A673 (cell line): ENCODE measurements around the gene AKT3. TPM values are rescaled to one million over a fixed set of nuclear protein-coding genes. Genes with fewer than 3 reads are reported as not detected.

Experiments used
- BruUV-seq: library from RNA; stranded (reverse); fragments of 400-500 nt; replicated peaks from 2 replicates; lab custom pipeline; 2021; lab: Mats Ljungman, UMichigan
- CTCF ChIA-PET: fragments of 300-600 bp; sonication (Branson Sonifier 250); formaldehyde crosslinking; loops from one replicate; lab custom pipeline; 2022; ENCODE audit warnings: antibody characterized with exemption; lab: Charles Lee
- POLR2A ChIA-PET: fragments of 300-600 bp; sonication (Branson Sonifier 250); formaldehyde crosslinking; loops from one replicate; lab custom pipeline; 2022; ENCODE audit warnings: antibody characterized with exemption; ENCODE audit not compliant: low non-redundant PET; lab: Charles Lee
- DNase-seq: peaks from one replicate; pipeline ENCODE4 v3.0.0-alpha.2; 2015; ENCODE audit warnings: low spot score
- H3K27ac ChIP-seq: fragments of 200-600 bp; sonication (generic); 2 replicates; pipeline ENCODE4 v1.5.1; 2016; ENCODE audit warnings: mixed run types, low read depth, mild to moderate bottlenecking, mixed read lengths, antibody characterized with exemption, low read length; ENCODE audit not compliant: poor library complexity, severe bottlenecking
- H3K27me3 ChIP-seq: fragments of 200-600 bp; sonication (generic); replicated peaks from 2 replicates; pipeline ENCODE4 v1.6.1; 2017; ENCODE audit warnings: mixed run types, low read depth, mild to moderate bottlenecking, mixed read lengths, antibody characterized with exemption, low read length; ENCODE audit not compliant: insufficient read depth, poor library complexity
- H3K36me3 ChIP-seq: fragments of 200-600 bp; sonication (generic); 2 replicates; pipeline ENCODE4 v1.6.1; 2016; ENCODE audit warnings: mixed run types, mild to moderate bottlenecking, mixed read lengths, antibody characterized with exemption, low read length; ENCODE audit not compliant: insufficient read depth, poor library complexity, severe bottlenecking
- H3K4me1 ChIP-seq: fragments of 200-600 bp; sonication (generic); 2 replicates; pipeline ENCODE4 v1.6.1; 2017; ENCODE audit warnings: mixed run types, mild to moderate bottlenecking, mixed read lengths, antibody characterized with exemption, low read length; ENCODE audit not compliant: insufficient read depth, poor library complexity, severe bottlenecking
- H3K4me3 ChIP-seq: fragments of 200-600 bp; sonication (generic); 2 replicates; pipeline ENCODE4 v1.5.1; 2016; ENCODE audit warnings: low read depth, mixed run types, mild to moderate bottlenecking, mixed read lengths, low read length; ENCODE audit not compliant: poor library complexity, severe bottlenecking
- H3K9me3 ChIP-seq: fragments of 200-600 bp; sonication (generic); 2 replicates; pipeline ENCODE4 v1.6.1; 2016; ENCODE audit warnings: mixed run types, low read depth, mild to moderate bottlenecking, mixed read lengths, antibody characterized with exemption, low read length; ENCODE audit not compliant: poor library complexity, severe bottlenecking
- CTCF ChIP-seq: fragments of 300-800, 200-600 bp; sonication (generic); conservative IDR thresholded peaks from 2 replicates; pipeline ENCODE4 v1.5.1; 2017; ENCODE audit warnings: low read depth, mild to moderate bottlenecking, antibody characterized with exemption, low read length, moderate library complexity, mixed read lengths
- EZH2 ChIP-seq: fragments of 200-600 bp; sonication (generic); IDR thresholded peaks from 2 replicates; pipeline ENCODE4 v1.6.1; 2017; ENCODE audit warnings: borderline replicate concordance, low read depth, mild to moderate bottlenecking, mixed read lengths, antibody characterized with exemption, low read length; ENCODE audit not compliant: poor library complexity, severe bottlenecking
- intact Hi-C: fragments of 100-400 bp; cut with micrococcal nuclease; formaldehyde crosslinking; loops from one replicate; pipeline ENCODE4 v1.10.0; 2022; ENCODE audit not compliant: unreplicated experiment
- total RNA-seq: library from RNA; stranded (reverse); gene quantifications from 2 replicates; pipeline ENCODE4 v1.2.3, GENCODE V29; 2021

Gene AKT3
- total RNA-seq, 1 experiment from 2014 or later, result 14.4 TPM

- no peaks in the 10 kb centered on the region for H3K9me3 ChIP-seq
- intact Hi-C loops, result no loop called here
- TF ChIP-seq CTCF, result no peak
- TF ChIP-seq EZH2, result no peak
- H3K4me3 ChIP-seq, result no peak overlapping the region
- no peaks in the 10 kb centered on the region for H3K4me1 ChIP-seq
- POLR2A ChIA-PET, result interaction anchor here (0.7 kb wide), 1 partner anchor 32 kb away, joined by 4 read pairs; no protein-coding TSS in a partner anchor
- H3K27ac ChIP-seq, result no peak overlapping the region
- DNase-seq, result no peak
- no peaks in the 10 kb centered on the region for H3K27me3 ChIP-seq
- CTCF ChIA-PET, result no interaction called here
- H3K36me3 ChIP-seq, result no peaks in the 10 kb centered on the region
- no TSS peak for BruUV-seq
Measured at GRCh38 chr1:243557866-243558265, 292.2 kb downstream of the AKT3 start.

GRCh38 chr1:243554686-243555085, 295.4 kb downstream of the AKT3 start:
- no peak for TF ChIP-seq EZH2
- TF ChIP-seq CTCF, result no peak
- Histone ChIP-seq H3K27me3 (no peaks in the 10 kb centered on the region), H3K9me3 (no peaks in the 10 kb centered on the region), H3K4me3 (no peak overlapping the region), H3K36me3 (no peaks in the 10 kb centered on the region), H3K4me1 (no peaks in the 10 kb centered on the region), H3K27ac (no peak overlapping the region)
- ChIA-PET CTCF (no interaction called here), POLR2A (no interaction called here)
- BruUV-seq, result no TSS peak
- intact Hi-C loops, result no loop called here
- no peak for DNase-seq

GRCh38 chr1:243553090-243553489, 297.0 kb downstream of the AKT3 start:
- Histone ChIP-seq H3K4me1 (no peaks in the 10 kb centered on the region), H3K9me3 (no peaks in the 10 kb centered on the region), H3K4me3 (no peak overlapping the region), H3K27ac (no peak overlapping the region), H3K27me3 (no peaks in the 10 kb centered on the region), H3K36me3 (no peaks in the 10 kb centered on the region)
- DNase-seq, result no peak
- CTCF ChIA-PET, result no interaction called here
- intact Hi-C loops, result no loop called here
- BruUV-seq, result no TSS peak
- no peak for TF ChIP-seq CTCF
- no peak for TF ChIP-seq EZH2
- POLR2A ChIA-PET, result no interaction called here
